GM19324 (cell line): ENCODE results near the gene SEMA3E.
"Not testable (repeated sequence)": the region's sequence is repeated elsewhere in the genome, so short reads cannot be mapped to it uniquely, and the experiment has no call there.

Experiments used
- ATAC-seq: cut with Tn5 transposase; IDR thresholded peaks from one replicate; pipeline ENCODE4 v1.9.1; 2021; ENCODE audit warnings: mild to moderate bottlenecking, moderate library complexity; ENCODE audit not compliant: unreplicated experiment, low FRiP score

SEMA3E gene

DNA sequence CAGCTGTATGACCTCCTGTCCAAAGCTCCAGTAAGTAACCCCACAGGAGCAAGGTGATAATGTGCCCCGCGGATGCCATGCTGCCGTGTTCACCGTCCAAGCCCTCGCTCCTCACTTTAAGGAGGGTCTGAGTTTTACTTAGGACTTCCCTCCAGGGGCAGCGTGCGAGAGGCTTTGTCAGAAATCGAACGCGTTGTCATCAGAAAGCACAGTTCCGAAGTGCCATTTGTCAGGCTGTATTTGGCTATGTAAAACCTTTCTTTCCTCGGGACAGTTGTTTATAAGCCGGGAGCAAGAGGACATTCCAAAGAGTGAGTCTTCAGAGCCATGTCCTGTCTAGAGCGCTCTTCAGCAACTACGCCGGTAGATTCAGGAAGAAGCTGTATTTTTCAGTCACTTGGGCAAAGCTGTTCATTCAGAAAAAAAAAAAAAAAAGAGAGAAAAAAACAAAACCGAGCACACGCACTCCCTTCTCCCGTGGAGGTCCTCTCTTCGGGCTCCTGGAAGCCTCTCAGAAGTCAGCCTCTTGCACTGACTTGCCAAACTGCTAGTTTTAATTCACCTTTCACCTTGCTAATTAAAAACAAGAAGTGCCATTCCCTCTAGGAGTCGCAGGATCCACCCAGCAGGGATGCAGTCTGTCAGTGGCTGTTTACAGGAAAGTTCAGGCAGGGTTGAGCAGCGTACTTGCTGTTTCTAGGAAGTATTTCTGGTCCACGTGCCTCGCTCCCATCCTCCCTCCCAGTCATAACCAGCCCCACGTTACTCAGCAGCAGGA, at the start of gene SEMA3E:
SEMA3E (minus strand) TSS at position 676 of the 778 bp plus-strand sequence.
- ATAC-seq = no peak

DNA sequence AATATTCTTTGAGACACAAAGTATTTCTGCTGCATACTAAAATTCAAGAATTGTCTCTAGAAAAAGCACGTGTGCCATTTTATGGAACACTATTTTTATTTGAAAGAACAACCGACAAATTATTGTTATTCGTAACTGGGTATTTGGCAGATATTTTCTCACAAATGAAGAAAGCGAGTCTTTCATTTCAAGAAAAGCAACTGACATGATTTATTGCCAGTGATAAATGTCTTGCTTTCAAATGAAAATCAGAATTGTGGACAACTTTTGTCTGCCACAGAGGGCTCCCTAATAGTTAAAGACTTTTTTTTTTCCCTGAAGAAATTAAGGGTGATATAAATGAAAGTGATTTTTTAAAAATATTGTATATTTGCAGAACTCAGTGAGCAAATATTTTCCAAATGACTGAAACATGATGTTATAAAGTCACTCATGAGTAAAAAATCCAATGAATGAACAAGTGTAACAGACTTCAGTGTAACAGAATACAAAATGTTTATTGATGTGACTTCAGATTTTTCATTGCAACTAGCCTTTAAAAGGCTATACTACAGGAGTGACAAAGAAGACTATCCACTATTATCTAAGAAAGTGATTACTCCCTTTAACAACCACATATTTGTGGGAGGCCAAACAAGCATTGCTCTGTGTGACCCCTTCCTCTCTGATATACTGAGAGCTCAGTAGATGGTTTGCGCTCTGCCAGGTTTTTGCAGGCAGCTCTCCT, 49.0 kb upstream of the SEMA3E start:
- no peak for ATAC-seq

DNA sequence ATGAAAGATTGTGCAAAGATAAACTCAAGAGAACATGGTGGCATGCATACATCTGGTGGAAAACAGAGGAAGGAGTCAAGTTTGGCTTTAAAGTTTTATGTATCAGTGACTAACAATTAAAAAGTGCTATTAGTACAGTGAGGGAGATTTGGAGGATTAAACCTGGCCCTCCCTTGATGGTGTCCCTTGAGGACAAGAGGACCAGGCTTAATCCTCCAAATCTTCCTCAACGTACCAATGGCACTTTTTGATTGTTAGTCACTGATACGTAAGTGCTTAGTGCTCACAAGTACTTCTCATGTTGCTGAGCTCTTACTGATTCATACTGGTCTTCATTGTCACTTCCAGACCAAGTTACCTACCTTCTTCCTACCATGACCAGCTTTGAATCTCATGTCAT, 47.2 kb upstream of the SEMA3E start:
- no peak for ATAC-seq

DNA sequence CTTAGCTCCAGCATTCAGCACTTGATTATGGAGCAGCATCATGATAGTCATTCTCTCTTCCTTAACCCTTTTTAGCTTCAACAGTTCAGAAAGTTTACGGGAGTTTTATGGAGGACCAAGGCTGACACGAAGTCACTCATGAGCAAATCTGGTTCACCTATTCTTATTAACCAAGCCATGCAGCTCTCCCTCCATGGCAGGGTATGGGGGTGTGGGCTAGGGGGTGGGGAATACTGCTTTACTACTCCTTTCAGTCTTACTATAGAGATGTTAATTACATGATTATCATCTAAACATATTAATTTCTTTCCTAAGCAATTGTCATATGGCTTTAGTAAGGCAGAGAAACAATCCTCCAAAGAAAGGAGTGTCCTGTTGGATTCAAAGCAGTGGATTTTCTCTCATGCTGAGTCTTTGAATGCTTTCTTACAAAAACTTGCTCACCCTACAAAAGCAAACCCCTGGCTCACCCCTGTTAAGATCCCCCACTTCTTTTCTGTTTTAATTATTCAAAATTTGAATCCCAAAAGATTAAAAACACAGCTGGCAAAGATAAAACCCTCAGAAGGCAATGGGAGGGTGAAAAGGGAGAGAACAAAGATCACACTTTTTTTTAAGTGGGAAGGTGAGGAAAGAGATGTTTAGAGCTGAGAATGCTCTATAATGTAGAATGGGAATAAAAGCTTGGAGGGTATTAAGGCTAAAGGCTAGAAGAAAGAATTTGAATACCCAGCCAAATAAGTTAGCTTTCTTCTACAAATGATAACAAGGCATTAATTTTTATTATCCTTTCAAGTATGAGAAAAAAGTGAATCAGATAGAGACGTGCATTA, 46.4 kb upstream of the SEMA3E start:
- ATAC-seq = no peak

DNA sequence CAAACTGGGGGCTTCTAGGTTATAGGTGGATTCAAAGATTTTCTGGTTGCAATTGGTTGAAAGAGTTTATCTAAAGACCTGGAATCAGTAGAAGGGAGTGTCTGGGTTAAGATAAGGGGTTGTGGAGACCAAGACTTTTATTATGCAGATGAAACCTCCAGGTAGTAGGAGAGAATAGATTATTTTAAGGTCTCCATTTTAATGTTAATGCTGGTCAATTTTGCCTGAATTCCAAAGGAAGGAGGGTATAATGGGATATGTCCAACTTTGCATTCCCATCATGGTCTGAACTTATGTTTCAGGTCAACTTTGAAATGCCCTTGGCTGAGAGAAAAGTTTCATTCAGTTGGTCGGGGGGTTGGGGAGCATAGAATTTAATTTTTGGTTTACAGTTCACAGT, 44.3 kb upstream of the SEMA3E start:
- no peak for ATAC-seq

DNA sequence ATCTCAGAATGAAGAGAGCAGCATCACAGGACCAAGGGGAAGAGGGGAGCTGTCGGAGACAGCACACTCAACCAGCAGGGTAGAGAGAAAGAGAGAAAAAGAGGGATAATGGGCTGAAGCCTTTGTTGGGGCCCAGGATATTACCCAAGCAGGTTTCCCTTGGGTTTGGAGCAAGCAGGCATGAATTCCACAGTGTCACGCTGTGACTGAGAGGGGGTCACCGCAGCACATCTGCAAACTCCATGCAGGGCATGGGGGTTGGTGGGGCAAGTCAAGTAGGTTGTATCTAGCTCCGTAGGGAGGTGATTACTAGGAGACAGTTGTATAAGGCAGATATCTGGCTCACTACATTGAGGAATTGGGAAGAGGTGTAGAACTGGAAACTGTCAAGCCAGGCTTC, 42.2 kb upstream of the SEMA3E start:
- ATAC-seq = no peak

DNA sequence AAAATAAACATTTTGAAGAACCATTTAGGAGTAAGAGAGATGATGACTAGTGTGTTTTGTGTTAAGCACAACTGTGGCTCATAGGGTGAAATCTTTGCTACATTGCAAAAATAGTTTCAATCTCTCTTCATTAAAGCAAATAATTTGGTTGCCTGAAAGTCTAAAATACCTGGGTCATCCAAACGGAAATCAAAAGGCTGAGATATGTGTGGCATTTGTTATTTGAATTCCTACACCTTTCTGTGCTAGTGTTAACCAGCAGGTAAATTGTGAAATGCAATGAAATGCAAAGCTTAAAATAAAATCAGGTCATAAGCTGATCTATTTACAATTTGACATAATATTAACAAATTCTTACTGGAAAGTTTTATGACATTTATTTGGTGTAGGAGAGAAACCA, 40.9 kb upstream of the SEMA3E start:
- no peak for ATAC-seq

DNA sequence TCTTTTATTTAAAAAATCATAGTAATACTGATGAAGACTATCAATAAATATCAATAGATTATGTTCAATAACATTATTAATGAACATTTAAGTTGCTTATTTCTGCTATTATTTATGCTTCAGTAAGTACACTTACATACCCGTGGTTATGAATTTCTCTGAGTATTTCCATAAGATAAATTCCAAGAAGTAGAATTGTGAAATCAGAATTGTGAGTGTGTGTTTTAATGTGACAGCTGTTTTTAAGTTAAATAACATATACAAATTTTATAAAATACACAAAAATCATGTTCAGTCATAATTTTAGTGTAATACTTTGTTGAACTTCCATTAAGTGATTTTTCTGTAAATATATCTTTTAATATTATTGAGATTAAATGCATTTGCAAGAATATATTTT, 37.5 kb upstream of the SEMA3E start:
- ATAC-seq = no peak

DNA sequence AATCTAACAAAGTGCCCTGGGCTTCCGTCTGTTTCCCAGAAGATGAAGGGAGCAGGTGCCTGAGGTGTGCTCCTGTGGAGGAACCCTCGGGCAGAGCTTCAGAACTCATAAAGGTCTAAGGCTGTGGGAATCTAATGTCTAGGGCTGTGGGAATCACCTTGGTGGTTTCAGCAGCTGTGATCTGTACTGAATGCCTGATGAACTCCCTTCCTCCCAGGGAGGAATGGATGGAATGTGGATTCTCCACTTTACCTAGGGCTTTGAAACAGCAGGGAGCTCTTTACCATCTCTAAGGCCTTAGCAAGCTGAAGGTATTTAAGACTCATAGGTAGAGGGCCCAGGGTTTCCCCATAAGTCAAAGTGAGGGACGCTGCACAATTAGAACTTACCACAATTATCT, 36.0 kb upstream of the SEMA3E start:
- ATAC-seq = no peak

DNA sequence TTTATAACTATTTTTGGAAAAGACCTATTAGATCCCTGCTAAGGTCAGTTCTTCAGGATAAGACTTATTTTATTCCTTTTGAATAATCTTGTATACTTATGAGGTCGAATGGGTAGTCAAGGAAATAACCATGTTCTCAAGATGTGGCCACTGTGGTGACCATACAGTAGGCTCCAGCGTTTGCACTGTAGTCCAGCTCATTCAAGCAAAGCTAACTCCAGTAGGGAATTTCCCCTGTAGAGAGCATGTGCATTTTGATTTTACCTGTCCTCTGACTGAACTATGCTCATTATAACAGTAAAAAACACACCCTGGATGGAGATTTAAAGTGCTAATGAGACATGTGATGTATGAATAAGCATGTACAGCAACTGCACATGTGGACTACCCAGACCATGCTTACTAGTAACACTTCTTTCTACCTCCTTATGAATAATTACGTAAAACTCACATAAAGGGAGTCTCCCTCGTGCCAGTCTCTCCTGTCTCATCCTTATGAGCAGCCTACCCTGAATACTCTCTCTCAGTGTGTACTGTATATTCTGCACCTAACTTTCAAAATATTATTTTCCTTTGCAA, 32.4 kb upstream of the SEMA3E start:
- no peak for ATAC-seq

DNA sequence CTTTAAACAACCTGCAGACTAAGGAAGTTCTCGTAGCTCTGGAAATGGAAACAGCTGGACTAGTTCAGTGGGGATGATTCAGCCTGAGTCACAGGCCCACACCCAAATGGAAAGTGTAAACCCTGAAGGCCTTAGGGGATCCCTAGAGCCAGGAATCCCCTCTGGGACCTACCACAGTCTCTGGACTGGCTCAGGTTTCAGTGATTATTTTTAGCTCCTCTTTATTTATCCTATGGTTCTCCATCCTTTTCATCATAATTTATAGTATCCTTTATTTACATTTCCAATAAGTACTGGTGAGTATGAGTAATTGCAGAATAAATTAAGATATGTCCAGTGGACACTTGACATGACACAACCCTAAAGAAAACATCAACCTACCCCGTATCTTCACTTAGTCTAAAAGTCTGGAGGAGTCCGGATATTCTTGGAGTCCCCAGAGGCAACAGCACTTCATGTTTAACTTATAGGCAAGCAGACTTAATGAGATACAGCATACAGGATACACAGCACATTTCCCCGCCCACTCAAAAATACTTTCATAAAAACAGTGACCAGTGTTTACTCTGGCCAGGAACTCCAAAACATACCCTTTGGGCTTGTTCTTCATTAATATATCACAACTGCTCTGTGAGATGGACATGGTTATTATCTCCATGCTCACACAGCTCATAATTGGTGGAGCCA, 28.4 kb upstream of the SEMA3E start:
- ATAC-seq = no peak

DNA sequence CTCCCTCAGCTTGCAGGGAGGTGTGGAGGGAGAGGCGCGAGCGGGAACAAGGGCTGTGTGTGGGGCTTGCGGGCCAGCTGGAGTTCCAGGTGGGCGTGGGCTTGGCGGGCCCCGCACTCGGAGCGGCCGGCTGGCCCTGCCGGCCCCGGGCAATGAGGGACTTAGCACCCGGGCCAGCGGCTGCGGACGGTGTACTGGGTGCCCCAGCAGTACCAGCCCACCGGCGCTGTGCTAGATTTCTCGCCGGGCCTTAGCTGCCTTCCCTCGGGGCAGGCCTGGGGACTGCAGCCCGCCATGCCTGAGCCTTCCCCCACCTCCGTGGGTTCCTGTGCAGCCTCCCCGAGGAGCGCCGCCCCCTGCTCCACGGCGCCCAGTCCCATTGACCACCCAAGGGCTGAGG, 24.4 kb upstream of the SEMA3E start:
- not testable (repeated sequence) for ATAC-seq

DNA sequence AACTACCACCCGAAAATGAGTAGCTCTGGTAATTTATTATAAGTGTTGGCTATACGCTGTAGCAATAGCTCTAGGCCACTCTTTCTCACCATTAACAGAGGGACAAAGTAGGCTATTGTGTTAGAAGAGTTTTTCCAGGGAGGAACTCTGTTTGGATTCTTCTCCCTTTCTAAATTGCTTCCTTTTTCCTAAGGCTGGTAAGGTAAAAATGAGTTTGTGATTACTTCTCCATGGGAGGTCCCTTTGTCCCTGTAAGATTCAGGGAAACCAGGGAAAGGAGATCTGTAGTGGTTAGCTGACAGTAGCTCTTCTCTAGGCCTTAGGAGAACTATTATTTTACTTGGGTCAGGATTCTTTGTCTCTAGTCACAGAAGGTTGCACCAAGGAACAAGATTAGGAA, 23.2 kb upstream of the SEMA3E start:
- ATAC-seq = no peak

DNA sequence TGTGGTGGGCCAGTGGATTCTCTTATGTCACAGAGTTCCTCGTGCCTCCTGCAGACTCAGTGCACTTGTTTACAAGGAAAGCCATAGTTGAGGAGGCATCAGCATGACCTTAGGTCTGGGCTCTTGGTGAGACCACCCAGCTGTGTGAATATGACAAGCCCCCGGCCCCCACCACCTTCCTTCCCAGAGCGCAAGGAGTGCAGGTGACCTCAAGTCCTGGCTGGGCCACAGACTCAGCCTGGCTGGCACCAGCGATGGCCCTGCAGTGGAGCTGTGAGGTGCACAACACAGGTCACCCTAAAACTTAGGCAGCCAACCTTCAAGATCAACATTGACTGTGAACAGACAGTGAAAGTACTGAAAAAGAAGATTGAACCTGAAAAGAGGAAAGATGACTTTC, 14.2 kb upstream of the SEMA3E start:
- no peak for ATAC-seq

DNA sequence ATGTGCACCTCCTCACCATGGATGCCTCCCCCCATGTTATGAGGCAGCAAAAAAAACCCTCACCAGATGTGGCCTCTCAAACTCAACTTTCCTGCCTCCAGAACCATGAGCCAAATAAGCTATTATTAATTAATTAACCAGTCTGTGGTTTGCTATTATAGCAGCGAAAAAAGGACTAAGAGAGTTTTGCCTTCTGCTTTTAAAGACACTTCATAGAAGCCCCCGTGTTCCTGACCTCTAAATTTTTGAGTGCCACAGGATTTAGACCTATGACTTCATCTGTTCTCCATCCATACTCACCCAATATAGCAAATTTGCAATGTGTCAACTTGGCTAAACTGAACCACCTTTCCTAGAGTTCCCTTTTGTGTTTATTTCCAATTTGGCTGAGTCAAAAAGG, 9.2 kb upstream of the SEMA3E start:
- ATAC-seq = no peak

DNA sequence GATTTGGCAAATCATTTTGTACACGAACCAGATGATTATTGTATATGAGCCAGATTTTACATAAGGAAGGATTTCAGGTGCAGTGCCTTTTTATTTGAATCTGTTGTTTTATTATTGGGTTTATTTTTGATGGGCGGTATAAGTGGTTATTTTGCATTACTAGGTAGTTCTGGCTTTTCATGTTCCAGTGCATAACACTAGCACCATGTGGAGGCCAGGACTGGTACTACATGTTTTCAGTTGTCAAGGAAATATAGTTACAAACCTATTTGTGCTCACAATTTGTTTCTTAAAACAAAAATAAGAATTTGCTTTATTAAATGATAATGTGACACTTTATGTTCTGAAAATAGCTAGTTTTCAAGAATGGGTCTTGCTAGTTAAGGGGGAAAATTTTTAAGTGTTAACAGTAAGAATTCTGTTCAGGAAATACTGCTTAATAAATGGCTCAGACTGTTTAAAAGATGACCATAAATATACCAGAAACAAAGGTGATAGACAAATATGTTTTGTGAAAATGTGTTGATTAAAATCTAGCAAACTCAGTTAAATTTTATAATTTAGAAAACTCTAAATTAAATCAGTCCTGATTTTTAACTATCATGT, 7.1 kb upstream of the SEMA3E start:
- no peak for ATAC-seq

DNA sequence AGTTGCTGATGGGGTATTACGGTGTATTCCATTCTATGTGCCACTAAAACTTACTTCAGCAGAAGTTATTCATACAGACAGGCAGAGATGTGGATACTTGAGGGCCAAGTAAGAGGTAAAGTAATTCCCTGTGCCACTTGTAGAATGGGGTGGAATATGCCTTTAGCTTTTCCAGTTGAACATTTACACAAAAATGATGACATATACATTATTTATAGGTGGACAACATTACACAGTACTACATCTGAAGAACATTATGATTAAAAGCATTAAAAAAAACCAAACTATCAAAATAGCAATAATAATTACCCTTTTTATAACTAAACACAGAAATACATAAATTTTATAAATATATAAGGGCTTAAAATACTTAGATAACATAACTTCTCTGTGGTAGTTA, 3.5 kb upstream of the SEMA3E start:
- no peak for ATAC-seq

DNA sequence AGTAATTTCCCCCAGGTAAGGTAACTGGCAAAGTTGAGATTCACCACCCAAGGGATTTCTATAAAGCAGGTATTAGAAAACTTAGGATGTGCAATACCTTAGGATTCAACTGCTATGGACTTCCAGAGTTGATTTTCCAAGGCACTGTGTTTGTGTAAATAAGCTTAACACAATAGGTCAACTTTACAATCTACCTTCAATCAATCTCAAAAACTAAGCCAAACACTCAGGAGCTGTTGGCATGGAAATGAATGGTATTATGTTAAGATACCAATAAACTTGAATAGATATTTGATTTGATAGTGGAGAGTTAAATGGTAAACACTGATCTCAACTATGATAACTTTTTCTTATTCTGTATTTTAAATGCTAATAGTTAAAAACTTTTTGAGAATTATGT, 762 bp upstream of the SEMA3E start:
- ATAC-seq = no peak

DNA sequence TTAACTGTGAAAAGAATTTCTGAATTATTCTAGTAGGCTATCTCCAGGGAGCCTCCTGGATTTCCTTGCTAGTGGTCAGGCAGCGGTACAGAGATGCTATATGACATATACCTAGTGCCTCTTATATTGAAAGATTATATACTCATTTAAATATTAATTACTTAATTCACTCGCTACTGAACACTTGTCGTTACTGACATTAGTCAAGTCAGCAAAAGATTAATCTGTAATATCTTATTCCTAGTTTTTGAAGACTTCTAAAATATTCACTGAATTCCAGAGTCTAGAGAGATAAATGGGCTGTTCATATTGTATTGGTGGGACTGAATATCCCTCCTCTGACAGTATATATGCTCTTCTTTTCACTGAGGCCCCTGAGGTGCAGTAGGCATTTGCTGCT, 2.9 kb downstream of the SEMA3E start:
- ATAC-seq = no peak

DNA sequence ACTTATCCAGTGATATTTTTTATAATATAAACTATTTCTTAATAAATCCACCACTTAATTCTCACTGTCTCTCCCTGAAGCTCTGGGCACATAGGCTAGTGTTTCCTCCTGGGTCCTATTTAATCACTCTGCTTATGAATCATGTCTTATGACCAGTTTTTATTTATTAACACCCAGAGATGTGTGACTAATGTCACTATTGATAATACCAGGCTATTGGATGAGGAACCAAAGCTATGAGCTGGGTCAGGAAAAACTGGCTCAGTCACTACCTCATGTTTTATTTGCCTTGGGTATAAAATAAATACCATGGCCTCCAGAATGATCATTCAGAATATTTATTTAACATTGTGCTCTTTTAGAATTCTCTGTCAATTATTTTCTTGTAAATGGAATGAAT, 5.2 kb downstream of the SEMA3E start:
- ATAC-seq = no peak
